Measurements from ENCODE around the gene SLC15A2.
"Not testable (repeated sequence)": the region's sequence is repeated elsewhere in the genome, so short reads cannot be mapped to it uniquely, and the experiment has no call there.

SLC15A2 gene, protein sequence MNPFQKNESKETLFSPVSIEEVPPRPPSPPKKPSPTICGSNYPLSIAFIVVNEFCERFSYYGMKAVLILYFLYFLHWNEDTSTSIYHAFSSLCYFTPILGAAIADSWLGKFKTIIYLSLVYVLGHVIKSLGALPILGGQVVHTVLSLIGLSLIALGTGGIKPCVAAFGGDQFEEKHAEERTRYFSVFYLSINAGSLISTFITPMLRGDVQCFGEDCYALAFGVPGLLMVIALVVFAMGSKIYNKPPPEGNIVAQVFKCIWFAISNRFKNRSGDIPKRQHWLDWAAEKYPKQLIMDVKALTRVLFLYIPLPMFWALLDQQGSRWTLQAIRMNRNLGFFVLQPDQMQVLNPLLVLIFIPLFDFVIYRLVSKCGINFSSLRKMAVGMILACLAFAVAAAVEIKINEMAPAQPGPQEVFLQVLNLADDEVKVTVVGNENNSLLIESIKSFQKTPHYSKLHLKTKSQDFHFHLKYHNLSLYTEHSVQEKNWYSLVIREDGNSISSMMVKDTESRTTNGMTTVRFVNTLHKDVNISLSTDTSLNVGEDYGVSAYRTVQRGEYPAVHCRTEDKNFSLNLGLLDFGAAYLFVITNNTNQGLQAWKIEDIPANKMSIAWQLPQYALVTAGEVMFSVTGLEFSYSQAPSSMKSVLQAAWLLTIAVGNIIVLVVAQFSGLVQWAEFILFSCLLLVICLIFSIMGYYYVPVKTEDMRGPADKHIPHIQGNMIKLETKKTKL

DNA sequence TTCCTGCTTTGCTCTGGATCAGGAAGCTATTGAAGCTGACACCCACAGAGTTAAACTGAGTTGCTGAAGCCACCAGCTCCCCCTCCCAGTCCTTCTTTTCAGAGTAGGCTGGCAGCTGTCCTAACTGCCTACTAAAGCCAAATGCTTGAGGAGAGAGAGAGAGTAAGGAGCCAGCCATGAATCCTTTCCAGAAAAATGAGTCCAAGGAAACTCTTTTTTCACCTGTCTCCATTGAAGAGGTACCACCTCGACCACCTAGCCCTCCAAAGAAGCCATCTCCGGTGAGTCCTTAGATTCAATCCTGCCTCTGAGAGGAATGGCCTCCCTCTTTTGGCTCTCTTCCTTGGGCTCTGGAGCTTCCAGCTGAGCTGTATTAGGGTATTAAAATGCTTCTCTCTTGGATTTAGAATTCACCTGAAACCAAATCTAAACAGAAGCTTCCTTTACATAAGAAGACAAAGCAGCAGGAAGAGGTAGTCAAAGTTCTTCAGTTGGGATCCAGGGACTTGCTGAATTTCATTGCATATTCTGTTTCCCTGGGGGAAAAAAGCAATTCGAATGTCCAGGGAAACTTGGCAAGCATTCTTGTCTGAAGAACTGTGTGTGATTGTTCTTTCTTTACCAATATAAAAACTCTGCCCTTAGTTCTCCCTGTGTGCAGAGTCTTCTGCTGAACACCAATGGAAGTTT is at the start of gene SLC15A2:
TSS of gene SLC15A2 (plus strand) at position 101 of the 690 bp plus-strand sequence. CDS start at position 177, 76 bp downstream.
- DNase-seq (ENCODE audit: low read depth) = no peak
- H3K4me3 ChIP-seq (ENCODE audit: control insufficient read depth, low read depth, low read length) = no peak within 1 kb of the TSS
- TF ChIP-seq, protein P1, sequence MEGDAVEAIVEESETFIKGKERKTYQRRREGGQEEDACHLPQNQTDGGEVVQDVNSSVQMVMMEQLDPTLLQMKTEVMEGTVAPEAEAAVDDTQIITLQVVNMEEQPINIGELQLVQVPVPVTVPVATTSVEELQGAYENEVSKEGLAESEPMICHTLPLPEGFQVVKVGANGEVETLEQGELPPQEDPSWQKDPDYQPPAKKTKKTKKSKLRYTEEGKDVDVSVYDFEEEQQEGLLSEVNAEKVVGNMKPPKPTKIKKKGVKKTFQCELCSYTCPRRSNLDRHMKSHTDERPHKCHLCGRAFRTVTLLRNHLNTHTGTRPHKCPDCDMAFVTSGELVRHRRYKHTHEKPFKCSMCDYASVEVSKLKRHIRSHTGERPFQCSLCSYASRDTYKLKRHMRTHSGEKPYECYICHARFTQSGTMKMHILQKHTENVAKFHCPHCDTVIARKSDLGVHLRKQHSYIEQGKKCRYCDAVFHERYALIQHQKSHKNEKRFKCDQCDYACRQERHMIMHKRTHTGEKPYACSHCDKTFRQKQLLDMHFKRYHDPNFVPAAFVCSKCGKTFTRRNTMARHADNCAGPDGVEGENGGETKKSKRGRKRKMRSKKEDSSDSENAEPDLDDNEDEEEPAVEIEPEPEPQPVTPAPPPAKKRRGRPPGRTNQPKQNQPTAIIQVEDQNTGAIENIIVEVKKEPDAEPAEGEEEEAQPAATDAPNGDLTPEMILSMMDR (IDR thresholded peaks at IDR 0.05; ENCODE audit: control insufficient read depth, insufficient read depth, low read depth, low read length, missing control alignments) = no peak

DNA sequence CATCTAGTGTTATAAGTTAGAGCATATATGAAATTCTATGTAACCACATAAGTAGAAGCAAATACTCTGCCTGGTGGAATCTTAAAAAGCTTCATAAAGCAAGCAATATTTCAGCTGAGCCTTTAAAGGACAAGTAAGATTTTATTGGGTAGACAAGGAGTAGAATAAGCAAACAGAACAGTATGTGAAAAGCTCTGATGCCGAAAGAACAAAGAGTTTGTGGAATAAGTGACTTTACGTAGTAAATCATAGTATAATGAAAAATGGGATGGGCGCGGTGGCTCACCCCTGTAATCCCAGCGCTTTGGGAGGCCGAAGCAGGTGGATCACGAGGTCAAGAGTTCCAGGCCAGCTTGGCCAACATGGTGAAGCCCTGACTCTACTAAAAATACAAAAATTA is 49.3 kb upstream of the SLC15A2 start:
- H3K4me3 ChIP-seq (ENCODE audit: control insufficient read depth, low read depth, low read length) = no peak overlapping the region
- no peak for DNase-seq (ENCODE audit: low read depth)
- TF ChIP-seq, protein P1 (IDR thresholded peaks at IDR 0.05; ENCODE audit: control insufficient read depth, insufficient read depth, low read depth, low read length, missing control alignments) = no peak

DNA sequence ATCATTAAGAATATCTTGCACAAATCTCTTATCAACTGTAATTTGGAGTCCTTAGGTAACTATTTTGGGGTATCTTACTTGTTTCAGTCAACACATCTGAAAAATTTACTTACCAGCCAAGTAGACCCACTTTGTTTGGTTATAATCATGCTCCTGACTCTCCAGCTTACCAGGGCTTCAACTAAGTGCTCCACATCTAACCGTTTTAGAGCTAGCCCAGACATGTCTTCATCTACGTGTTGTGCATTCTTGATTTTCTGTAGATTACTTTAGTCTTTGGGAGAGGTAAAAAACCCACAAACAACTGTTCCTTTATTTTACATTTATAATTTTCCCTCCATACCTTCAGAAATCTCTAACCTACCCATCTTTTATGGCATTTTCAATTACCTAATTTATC is 41.9 kb upstream of the SLC15A2 start:
- TF ChIP-seq, protein P1 (IDR thresholded peaks at IDR 0.05; ENCODE audit: control insufficient read depth, insufficient read depth, low read depth, low read length, missing control alignments) = no peak
- DNase-seq (ENCODE audit: low read depth) = no peak
- H3K4me3 ChIP-seq (ENCODE audit: control insufficient read depth, low read depth, low read length) = no peak overlapping the region

DNA sequence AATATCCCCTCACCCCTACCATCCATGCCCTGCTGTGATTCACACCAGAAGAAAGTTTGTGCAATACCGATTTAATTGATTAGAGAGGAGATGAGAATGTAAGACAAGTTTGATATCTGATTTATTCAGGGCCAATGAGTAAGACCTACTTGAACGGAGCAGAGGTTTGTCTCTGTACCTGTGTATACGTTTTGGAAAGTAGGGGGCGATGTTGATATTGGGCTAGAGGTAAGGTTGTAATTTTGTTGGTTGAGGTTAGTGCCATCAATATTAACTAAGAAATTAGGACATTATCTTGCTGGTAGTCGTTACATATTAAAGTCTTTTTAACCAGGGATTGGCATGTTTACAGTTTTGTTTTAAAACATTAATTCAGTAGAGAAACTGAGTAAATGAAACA is 38.6 kb upstream of the SLC15A2 start:
- TF ChIP-seq, protein P1 (IDR thresholded peaks at IDR 0.05; ENCODE audit: control insufficient read depth, insufficient read depth, low read depth, low read length, missing control alignments) = peak; percentile 11
- no peak overlapping the region for H3K4me3 ChIP-seq (ENCODE audit: control insufficient read depth, low read depth, low read length)
- no peak for DNase-seq (ENCODE audit: low read depth)

DNA sequence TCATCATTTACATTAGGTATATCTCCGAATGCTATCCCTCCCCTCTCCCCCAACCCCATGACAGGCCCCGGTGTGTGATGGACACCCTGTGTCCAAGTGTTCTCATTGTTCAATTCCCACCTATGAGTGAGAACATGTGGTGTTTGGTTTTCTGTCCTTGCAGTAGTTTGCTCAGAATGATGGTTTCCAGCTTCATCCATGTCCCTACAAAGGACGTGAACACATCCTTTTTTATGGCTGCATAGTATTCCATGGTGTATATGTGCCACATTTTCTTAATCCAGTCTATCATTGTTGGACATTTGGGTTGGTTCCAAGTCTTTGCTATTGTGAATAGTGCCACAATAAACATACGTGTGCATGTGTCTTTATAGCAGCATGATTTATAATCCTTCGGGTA is 36.4 kb upstream of the SLC15A2 start:
- H3K4me3 ChIP-seq (ENCODE audit: control insufficient read depth, low read depth, low read length); DNase-seq (ENCODE audit: low read depth): not testable (repeated sequence)

DNA sequence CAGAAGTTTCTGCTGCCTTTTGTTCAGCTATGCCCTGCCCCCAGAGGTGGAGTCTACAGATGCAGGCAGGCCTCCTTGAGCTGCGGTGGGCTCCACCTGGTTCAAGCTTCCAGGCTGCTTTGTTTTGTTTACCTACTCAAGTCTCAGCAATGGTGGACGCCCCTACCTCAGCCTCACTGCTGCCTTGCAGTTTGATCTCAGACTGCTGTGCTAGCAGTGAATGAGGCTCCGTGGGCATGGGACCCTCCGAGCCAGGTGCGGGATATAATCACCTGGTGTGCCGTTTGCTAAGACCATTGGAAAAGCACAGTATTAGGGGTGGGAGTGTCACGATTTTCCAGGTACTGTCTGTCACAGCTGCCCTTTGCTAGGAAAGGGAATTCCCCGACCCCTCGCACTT is 31.0 kb upstream of the SLC15A2 start:
- not testable (repeated sequence) for DNase-seq (ENCODE audit: low read depth); H3K4me3 ChIP-seq (ENCODE audit: control insufficient read depth, low read depth, low read length)

DNA sequence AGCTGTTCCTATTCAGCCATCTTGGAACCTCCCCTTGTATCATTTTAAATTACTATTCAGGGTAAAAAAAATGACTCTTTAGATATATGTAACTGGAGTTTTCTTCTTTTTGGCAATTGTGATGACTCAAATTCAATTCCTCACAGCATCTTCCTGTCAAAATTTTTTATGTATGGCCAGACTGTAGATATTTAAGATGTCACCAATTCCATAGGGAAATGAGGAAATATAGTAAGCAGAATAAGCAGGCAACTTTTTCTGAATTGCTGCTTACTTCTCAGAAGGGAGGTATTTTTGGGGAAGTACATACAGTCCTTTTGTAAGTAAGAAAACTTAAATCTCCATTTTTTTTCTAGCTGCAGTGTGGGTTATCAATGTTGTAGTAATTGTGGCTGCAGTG is 30.4 kb upstream of the SLC15A2 start:
- DNase-seq (ENCODE audit: low read depth) = no peak
- H3K4me3 ChIP-seq (ENCODE audit: control insufficient read depth, low read depth, low read length) = no peak overlapping the region
- TF ChIP-seq, protein P1 (IDR thresholded peaks at IDR 0.05; ENCODE audit: control insufficient read depth, insufficient read depth, low read depth, low read length, missing control alignments) = no peak
